Astrocyte (in vitro differentiated cells and primary cell): ENCODE results near the gene LYST.

Experiments used
- EZH2 ChIP-seq: IDR thresholded peaks from 2 replicates; pipeline ENCODE4 v1.6.1; 2012; ENCODE audit warnings: mild to moderate bottlenecking, low read length, inconsistent platforms; ENCODE audit not compliant: insufficient read depth
- TF ChIP-seq, protein P1 (sequence below): IDR thresholded peaks from 2 replicates; pipeline ENCODE4 v1.5.1; 2011; ENCODE audit warnings: low read depth, mild to moderate bottlenecking, inconsistent platforms, low read length, moderate library complexity; ENCODE audit not compliant: insufficient read depth

DNA sequence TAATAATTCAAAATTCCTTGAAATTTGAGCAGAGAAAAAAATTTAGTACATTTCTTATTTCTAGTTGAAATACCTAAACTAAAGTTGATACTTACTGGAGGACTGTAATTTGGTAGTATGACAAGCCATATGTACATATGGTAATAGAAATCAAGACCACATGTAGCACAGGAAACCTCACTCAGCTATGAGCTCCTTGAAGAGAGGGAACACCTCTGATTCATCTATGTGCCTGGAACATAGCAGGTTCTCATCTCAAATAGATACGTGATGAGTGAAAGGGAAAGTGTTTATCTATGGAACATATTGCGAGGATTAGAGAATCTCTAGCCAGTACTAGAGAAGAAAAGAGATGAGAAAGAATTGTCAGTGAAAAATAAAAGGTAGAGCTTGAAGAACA lies 169.2 kb downstream of the LYST start:
- TF ChIP-seq EZH2, result no peak
- TF ChIP-seq, protein P1, sequence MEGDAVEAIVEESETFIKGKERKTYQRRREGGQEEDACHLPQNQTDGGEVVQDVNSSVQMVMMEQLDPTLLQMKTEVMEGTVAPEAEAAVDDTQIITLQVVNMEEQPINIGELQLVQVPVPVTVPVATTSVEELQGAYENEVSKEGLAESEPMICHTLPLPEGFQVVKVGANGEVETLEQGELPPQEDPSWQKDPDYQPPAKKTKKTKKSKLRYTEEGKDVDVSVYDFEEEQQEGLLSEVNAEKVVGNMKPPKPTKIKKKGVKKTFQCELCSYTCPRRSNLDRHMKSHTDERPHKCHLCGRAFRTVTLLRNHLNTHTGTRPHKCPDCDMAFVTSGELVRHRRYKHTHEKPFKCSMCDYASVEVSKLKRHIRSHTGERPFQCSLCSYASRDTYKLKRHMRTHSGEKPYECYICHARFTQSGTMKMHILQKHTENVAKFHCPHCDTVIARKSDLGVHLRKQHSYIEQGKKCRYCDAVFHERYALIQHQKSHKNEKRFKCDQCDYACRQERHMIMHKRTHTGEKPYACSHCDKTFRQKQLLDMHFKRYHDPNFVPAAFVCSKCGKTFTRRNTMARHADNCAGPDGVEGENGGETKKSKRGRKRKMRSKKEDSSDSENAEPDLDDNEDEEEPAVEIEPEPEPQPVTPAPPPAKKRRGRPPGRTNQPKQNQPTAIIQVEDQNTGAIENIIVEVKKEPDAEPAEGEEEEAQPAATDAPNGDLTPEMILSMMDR, result no peak
